PC-3 (cell line): Measurements from ENCODE around the gene NEO1. TPM values are rescaled to one million over a fixed set of nuclear protein-coding genes. Genes with fewer than 3 reads are reported as not detected.
"Not testable (repeated sequence)": the region's sequence is repeated elsewhere in the genome, so short reads cannot be mapped to it uniquely, and the experiment has no call there.

ENCODE experiments used
- ATAC-seq: fragments of 200-7000 bp; cut with Tn5 transposase; 2 replicates; pipeline ENCODE4 v1.9.1; 2020; ENCODE audit warnings: mild to moderate bottlenecking, moderate library complexity
- BruUV-seq: library from RNA; stranded (reverse); fragments of 400-500 nt; replicated peaks from 2 replicates; lab custom pipeline; 2021; lab: Mats Ljungman, UMichigan
- CTCF ChIA-PET: fragments of 300-600 bp; sonication (Branson Sonifier 250); formaldehyde crosslinking; loops from one replicate; lab custom pipeline; 2022; ENCODE audit warnings: antibody characterized with exemption; lab: Charles Lee
- POLR2A ChIA-PET: fragments of 300-600 bp; sonication (Branson Sonifier 250); formaldehyde crosslinking; loops from one replicate; lab custom pipeline; 2022; ENCODE audit warnings: antibody characterized with exemption; ENCODE audit not compliant: unreplicated experiment; lab: Charles Lee
- DNase-seq: peaks from one replicate; pipeline ENCODE4 v3.0.0-alpha.2; 2015
- H2AFZ ChIP-seq: fragments of 300-600 bp; sonication (generic); 2 replicates; pipeline ENCODE4 v1.6.0; 2016; ENCODE audit warnings: antibody characterized with exemption, low read length
- H3F3A ChIP-seq: fragments of 300-600 bp; sonication (generic); one replicate; pipeline ENCODE4 v1.6.0; 2017; ENCODE audit warnings: antibody characterized with exemption, low read length, control low read depth, mild to moderate bottlenecking; ENCODE audit not compliant: unreplicated experiment
- H3K27ac ChIP-seq: fragments of 300-600 bp; sonication (generic); 2 replicates; pipeline ENCODE4 v1.5.1; 2016; ENCODE audit warnings: mild to moderate bottlenecking, low read length
- H3K27me3 ChIP-seq: fragments of 300-600 bp; sonication (generic); 2 replicates; pipeline ENCODE4 v1.6.1; 2016; ENCODE audit warnings: low read length, mixed read lengths
- H3K36me3 ChIP-seq: fragments of 300-600 bp; sonication (generic); 2 replicates; pipeline ENCODE4 v1.6.1; 2016; ENCODE audit warnings: low read depth, mixed run types, low read length, mixed read lengths
- H3K4me1 ChIP-seq: fragments of 300-600 bp; sonication (generic); 2 replicates; pipeline ENCODE4 v1.5.1; 2016; ENCODE audit warnings: low read length; ENCODE audit not compliant: insufficient read depth
- H3K4me2 ChIP-seq: fragments of 300-600 bp; sonication (generic); 2 replicates; pipeline ENCODE4 v1.6.0; 2016; ENCODE audit warnings: low read length
- H3K4me3 ChIP-seq: fragments of 300-600 bp; sonication (generic); 2 replicates; pipeline ENCODE4 v1.5.1; 2016; ENCODE audit warnings: mild to moderate bottlenecking, low read length, mixed read lengths
- H3K79me2 ChIP-seq: fragments of 300-600 bp; sonication (generic); 2 replicates; pipeline ENCODE4 v1.6.1; 2017; ENCODE audit warnings: low read length, mixed read lengths
- H3K9ac ChIP-seq: fragments of 300-600 bp; sonication (generic); 2 replicates; pipeline ENCODE4 v1.6.0; 2016; ENCODE audit warnings: mild to moderate bottlenecking, low read length
- H3K9me2 ChIP-seq: fragments of 300-600 bp; sonication (generic); replicated peaks from 2 replicates; pipeline ENCODE4 v1.6.1; 2016; ENCODE audit warnings: mixed run types, low read length, mixed read lengths
- H3K9me3 ChIP-seq: fragments of 300-600 bp; sonication (generic); 2 replicates; pipeline ENCODE4 v1.6.1; 2016; ENCODE audit warnings: low read length, mixed read lengths
- H4K20me1 ChIP-seq: fragments of 300-600 bp; sonication (generic); 2 replicates; pipeline ENCODE4 v1.6.1; 2016; ENCODE audit warnings: low read length, mixed read lengths
- EZH2 ChIP-seq: fragments of 300-600 bp; sonication (generic); IDR thresholded peaks from one replicate; pipeline ENCODE4 v1.6.1; 2017; ENCODE audit warnings: antibody characterized with exemption, mild to moderate bottlenecking, low read length; ENCODE audit not compliant: unreplicated experiment
- EZH2phosphoT487 ChIP-seq: fragments of 300-600 bp; sonication (generic); IDR thresholded peaks from 2 replicates; pipeline ENCODE4 v1.6.1; 2018; ENCODE audit warnings: mild to moderate bottlenecking, antibody characterized with exemption, low read length, borderline replicate concordance
- intact Hi-C: fragments of 100-400 bp; cut with micrococcal nuclease; formaldehyde crosslinking; loops from 2 replicates; pipeline ENCODE4 v1.9.0; 2023
- total RNA-seq: library from RNA; depleted of rRNA; stranded (reverse); fragments of >200 nt; gene quantifications from 2 replicates; pipeline ENCODE4 v1.2.3, GENCODE V29; 2014
- TF ChIP-seq, protein P1 (sequence below): fragments of 300-600 bp; sonication (generic); conservative IDR thresholded peaks from 2 replicates; pipeline ENCODE4 v1.5.1; 2017; ENCODE audit warnings: antibody characterized with exemption, low read depth, mild to moderate bottlenecking, low read length

NEO1 gene
- total RNA-seq, 1 experiment from 2014 or later: 1.2 TPM

DNA sequence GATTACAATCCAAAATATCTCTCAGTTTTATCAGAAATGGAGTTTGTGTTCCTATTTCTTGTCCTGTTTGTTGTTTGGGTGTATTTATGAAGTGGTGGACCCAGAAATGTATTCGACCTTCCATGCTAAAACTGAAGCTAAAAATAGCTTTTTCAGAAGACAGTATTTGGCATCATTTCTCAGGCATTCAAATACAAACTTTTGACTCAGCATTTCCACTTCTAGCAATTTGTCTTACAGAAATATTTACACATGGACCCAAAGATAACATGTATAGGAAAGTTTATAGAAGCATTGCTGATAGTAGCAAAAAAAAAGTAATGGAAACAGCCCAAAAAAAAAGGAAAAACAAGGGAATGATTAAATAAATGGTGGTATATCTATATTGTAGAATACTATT, 160.2 kb downstream of the NEO1 start:
- intact Hi-C loops: no loop called here
- no peaks in the 10 kb centered on the region for H3K79me2 ChIP-seq
- H4K20me1 ChIP-seq: no peaks in the 10 kb centered on the region
- H3K27ac ChIP-seq: no peak overlapping the region
- H3K27me3 ChIP-seq: no peaks in the 10 kb centered on the region
- no peaks in the 10 kb centered on the region for H3K4me1 ChIP-seq
- H2AFZ ChIP-seq: no peak overlapping the region
- BruUV-seq: no TSS peak
- H3K9me3 ChIP-seq: no peaks in the 10 kb centered on the region
- DNase-seq: no peak
- H3F3A ChIP-seq: no peaks in the 10 kb centered on the region
- TF ChIP-seq EZH2 (no peak), EZH2phosphoT487 (no peak)
- TF ChIP-seq, protein P1, sequence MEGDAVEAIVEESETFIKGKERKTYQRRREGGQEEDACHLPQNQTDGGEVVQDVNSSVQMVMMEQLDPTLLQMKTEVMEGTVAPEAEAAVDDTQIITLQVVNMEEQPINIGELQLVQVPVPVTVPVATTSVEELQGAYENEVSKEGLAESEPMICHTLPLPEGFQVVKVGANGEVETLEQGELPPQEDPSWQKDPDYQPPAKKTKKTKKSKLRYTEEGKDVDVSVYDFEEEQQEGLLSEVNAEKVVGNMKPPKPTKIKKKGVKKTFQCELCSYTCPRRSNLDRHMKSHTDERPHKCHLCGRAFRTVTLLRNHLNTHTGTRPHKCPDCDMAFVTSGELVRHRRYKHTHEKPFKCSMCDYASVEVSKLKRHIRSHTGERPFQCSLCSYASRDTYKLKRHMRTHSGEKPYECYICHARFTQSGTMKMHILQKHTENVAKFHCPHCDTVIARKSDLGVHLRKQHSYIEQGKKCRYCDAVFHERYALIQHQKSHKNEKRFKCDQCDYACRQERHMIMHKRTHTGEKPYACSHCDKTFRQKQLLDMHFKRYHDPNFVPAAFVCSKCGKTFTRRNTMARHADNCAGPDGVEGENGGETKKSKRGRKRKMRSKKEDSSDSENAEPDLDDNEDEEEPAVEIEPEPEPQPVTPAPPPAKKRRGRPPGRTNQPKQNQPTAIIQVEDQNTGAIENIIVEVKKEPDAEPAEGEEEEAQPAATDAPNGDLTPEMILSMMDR: no peak
- no peak for ATAC-seq
- ChIA-PET CTCF (no interaction called here), POLR2A (no interaction called here)
- H3K4me3 ChIP-seq: no peak overlapping the region
- no peak overlapping the region for H3K9ac ChIP-seq
- no peaks in the 10 kb centered on the region for H3K9me2 ChIP-seq
- H3K36me3 ChIP-seq: no peaks in the 10 kb centered on the region
- no peak overlapping the region for H3K4me2 ChIP-seq

DNA sequence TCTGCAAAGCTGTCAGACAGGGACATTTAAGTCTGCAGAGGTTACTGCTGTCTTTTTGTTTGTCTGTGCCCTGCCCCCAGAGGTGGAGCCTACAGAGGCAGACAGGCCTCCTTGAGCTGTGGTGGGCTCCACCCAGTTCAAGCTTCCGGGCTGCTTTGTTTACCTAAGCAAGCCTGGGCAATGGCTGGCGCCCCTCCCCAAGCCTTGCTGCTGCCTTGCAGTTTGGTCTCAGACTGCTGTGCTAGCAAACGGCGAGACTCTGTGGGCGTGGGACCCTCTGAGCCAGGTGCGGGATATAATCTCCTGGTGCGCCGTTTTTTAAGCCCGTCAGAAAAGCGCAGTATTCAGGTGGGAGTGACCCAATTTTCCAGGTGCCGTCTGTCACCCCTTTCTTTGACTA, 169.2 kb downstream of the NEO1 start:
- ATAC-seq, H3K9ac ChIP-seq, DNase-seq, H3F3A ChIP-seq, H2AFZ ChIP-seq, H3K36me3 ChIP-seq, BruUV-seq, H3K27me3 ChIP-seq, H3K4me2 ChIP-seq, CTCF ChIA-PET, H3K9me3 ChIP-seq, H3K4me1 ChIP-seq, intact Hi-C loops, H4K20me1 ChIP-seq, H3K27ac ChIP-seq, H3K9me2 ChIP-seq, POLR2A ChIA-PET, H3K79me2 ChIP-seq, H3K4me3 ChIP-seq: not testable (repeated sequence)

DNA sequence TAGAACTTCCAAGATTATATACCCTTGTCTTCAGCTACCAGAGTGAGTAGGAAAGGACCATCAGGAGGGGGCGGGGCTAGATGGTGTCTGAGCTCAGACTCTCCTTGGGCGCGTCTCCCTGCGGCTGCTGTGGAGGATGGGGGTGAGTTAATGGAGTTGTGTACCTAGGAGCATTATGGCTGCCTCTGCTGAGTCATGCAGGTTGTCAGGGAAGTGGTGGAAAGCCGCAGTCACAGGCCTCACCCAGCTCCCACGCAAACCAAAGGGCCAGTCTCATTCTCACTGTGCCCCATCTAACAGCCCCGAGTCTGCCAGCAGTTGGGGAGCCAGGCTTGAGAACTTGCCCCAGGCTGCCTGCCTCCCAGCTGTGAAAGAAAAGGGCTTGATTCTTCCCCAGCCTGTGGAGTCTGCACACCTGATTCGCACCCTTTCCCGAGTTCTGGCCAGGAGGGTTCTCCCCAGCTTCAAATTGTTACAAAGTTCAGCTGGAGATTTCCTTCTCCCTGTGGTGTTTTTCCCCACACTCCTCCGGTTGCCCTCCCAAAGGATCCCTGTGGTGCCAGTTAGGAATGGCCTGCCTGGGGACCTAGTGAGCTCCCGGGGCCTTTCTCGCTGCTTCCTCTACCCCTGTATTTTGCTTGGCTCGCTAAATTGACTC, 173.2 kb downstream of the NEO1 start:
- H3K27ac ChIP-seq: no peak overlapping the region
- TF ChIP-seq, protein P1: no peak
- TF ChIP-seq EZH2phosphoT487 (no peak), EZH2 (no peak)
- 0 out of 2 replicates have a peak, but pooled peaks cover 4% of the 10 kb centered on the region for H3K27me3 ChIP-seq
- H3F3A ChIP-seq: no peaks in the 10 kb centered on the region
- H3K4me2 ChIP-seq: no peak overlapping the region
- H4K20me1 ChIP-seq: no peaks in the 10 kb centered on the region
- ChIA-PET POLR2A (no interaction called here), CTCF (no interaction called here)
- H3K4me1 ChIP-seq: no peaks in the 10 kb centered on the region
- H2AFZ ChIP-seq: no peak overlapping the region
- BruUV-seq: no TSS peak
- no peaks in the 10 kb centered on the region for H3K79me2 ChIP-seq
- no peak overlapping the region for H3K4me3 ChIP-seq
- DNase-seq (no peak), ATAC-seq (no peak)
- no peaks in the 10 kb centered on the region for H3K9me3 ChIP-seq
- no peaks in the 10 kb centered on the region for H3K9me2 ChIP-seq
- no peaks in the 10 kb centered on the region for H3K36me3 ChIP-seq
- H3K9ac ChIP-seq: no peak overlapping the region
- intact Hi-C loops: no loop called here
